IPS-18c (cell line): Measurements from ENCODE around the gene PCDHA12.
"Not testable (repeated sequence)": the region's sequence is repeated elsewhere in the genome, so short reads cannot be mapped to it uniquely, and the experiment has no call there.

ENCODE experiments used
- H3K4me3 ChIP-seq: 2 replicates; pipeline ENCODE4 v1.7.0; 2013; ENCODE audit warnings: low read depth, mild to moderate bottlenecking, low read length, moderate library complexity; ENCODE audit not compliant: insufficient read depth
- H3K9me3 ChIP-seq: one replicate; pipeline ENCODE4 v1.6.1; 2013; ENCODE audit warnings: mild to moderate bottlenecking, low read length, moderate library complexity; ENCODE audit not compliant: control insufficient read depth, insufficient read depth

PCDHA12 gene, protein sequence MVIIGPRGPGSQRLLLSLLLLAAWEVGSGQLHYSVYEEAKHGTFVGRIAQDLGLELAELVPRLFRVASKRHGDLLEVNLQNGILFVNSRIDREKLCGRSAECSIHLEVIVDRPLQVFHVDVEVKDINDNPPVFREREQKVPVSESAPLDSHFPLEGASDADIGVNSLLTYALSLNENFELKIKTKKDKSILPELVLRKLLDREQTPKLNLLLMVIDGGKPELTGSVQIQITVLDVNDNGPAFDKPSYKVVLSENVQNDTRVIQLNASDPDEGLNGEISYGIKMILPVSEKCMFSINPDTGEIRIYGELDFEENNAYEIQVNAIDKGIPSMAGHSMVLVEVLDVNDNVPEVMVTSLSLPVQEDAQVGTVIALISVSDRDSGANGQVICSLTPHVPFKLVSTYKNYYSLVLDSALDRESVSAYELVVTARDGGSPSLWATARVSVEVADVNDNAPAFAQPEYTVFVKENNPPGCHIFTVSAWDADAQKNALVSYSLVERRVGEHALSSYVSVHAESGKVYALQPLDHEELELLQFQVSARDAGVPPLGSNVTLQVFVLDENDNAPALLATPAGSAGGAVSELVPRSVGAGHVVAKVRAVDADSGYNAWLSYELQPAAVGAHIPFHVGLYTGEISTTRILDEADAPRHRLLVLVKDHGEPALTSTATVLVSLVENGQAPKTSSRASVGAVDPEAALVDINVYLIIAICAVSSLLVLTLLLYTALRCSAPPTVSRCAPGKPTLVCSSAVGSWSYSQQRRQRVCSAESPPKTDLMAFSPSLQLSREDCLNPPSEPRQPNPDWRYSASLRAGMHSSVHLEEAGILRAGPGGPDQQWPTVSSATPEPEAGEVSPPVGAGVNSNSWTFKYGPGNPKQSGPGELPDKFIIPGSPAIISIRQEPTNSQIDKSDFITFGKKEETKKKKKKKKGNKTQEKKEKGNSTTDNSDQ

DNA sequence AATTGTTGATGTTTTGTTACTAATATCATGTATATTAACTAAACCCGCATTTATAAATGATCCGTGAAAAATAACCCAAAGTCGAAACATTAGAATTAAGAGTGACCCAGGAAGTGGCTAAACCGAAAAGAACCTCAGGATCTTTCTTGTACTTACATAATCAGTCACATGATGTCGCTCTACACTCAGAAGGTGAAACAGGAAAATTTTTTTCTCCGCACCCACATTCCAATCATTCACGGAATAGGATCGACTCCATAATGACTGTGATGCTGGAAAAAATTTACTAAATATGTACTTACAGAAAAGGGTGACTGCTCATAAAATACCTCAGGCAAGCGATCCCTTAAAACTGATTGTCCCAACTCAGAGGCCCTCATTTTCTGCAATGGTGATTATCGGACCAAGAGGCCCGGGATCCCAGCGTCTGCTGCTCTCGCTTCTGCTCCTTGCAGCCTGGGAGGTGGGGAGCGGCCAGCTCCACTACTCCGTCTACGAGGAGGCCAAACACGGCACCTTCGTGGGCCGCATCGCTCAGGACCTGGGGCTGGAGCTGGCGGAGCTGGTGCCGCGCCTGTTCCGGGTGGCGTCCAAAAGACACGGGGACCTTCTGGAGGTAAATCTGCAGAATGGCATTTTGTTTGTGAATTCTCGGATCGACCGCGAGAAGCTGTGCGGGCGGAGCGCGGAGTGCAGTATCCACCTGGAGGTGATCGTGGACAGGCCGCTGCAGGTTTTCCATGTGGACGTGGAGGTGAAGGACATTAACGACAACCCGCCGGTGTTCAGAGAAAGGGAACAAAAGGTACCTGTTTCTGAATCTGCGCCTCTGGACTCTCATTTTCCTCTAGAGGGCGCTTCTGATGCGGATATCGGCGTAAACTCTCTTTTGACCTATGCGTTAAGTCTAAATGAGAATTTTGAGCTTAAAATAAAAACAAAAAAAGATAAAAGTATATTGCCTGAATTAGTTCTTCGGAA lies at the start of gene PCDHA12:
TSS of gene PCDHA12 (plus strand) at position 224 of the 981 bp plus-strand sequence. CDS start at position 389, 165 bp downstream.
- H3K9me3 ChIP-seq, result no peaks in the 10 kb centered on the region
- peak within 1 kb of the TSS; percentile 47; the same call in 1 of the 2 replicates for H3K4me3 ChIP-seq

DNA sequence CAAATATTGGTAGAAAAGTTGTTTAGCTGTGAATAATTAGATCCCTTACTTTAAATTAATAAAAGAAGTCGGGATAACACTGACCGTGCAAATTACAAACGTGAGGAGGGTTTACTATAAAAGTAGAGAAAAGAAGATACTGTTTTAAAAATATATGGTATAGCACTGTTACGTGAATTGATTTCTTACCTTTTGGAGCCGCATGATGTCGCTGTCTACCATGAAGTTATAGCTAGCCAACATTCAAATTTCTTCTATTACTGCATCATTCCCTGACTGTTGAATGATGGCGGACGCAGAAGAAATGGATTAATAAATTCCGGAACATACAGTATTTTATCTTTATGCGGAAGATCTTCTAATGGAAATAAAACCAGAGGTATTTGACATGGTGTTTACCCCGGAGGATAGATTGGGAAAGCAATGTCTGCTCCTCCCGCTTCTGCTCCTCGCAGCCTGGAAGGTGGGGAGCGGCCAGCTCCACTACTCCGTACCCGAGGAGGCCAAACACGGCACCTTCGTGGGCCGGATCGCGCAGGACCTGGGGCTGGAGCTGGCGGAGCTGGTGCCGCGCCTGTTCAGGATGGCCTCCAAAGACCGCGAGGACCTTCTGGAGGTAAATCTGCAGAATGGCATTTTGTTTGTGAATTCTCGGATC lies 47.3 kb upstream of the PCDHA12 start, which contains the start of gene PCDHA6:
TSS of gene PCDHA6 (plus strand) at position 257 of the 658 bp plus-strand sequence. CDS start at position 389, 132 bp downstream.
- H3K9me3 ChIP-seq, result no peaks in the 10 kb centered on the region
- H3K4me3 ChIP-seq, result no peak within 1 kb of the TSS

DNA sequence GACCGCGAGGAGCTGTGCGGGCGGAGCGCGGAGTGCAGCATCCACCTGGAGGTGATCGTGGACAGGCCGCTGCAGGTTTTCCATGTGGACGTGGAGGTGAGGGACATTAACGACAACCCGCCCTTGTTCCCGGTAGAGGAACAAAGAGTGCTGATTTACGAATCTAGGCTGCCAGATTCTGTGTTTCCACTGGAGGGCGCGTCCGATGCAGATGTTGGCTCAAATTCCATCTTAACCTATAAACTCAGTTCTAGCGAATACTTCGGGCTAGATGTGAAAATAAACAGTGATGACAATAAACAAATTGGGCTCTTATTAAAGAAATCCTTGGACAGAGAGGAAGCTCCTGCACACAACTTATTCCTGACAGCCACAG lies 46.8 kb upstream of the PCDHA12 start:
- Histone ChIP-seq H3K9me3 (no peaks in the 10 kb centered on the region), H3K4me3 (no peak overlapping the region)

DNA sequence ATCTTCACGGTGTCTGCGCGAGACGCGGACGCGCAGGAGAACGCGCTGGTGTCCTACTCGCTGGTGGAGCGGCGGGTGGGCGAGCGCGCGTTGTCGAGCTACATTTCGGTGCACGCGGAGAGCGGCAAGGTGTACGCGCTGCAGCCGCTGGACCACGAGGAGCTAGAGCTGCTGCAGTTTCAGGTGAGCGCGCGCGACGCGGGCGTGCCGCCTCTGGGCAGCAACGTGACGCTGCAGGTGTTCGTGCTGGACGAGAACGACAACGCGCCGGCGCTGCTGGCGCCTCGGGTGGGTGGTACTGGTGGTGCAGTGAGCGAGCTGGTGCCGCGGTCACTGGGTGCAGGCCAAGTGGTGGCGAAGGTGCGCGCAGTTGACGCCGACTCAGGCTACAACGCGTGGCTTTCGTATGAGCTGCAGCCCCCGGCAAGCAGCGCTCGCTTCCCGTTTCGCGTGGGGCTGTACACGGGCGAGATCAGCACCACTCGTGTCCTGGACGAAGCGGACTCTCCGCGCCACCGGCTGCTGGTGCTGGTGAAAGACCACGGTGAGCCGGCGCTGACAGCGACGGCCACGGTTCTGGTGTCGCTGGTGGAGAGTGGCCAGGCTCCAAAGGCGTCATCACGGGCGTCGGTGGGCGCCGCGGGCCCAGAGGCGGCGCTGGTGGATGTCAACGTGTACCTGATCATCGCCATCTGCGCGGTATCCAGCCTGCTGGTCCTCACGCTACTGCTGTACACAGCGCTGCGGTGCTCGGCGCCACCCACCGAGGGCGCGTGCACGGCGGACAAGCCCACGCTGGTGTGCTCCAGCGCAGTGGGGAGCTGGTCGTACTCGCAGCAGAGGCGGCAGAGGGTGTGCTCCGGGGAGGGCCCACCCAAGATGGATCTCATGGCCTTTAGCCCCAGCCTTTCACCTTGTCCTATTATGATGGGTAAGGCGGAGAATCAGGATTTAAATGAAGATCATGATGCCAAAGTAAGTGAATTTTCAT lies 45.3 kb upstream of the PCDHA12 start:
- not testable (repeated sequence) for H3K9me3 ChIP-seq, H3K4me3 ChIP-seq

DNA sequence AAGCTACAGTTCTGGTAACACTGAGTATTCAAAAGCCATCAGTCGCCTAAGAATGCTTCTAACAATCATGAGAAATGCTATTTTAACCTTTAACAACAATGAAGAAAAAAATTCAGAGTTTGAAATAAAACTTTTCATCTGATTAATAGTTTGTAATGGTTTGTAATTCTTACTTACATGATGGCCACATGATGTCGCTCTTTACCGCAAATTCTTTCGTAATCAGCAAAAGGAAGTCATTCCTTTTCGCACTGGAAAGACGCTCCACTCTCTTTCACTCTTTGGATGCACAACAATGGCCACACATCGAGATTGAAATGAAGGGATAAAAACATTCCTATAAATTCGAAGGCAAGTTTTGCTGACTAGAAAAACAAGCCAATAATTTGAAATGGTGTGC lies 41.1 kb upstream of the PCDHA12 start, which contains the start of gene PCDHA7:
TSS of gene PCDHA7 (plus strand) at position 277 of the 400 bp plus-strand sequence. CDS start at position 392, 115 bp downstream.
- H3K9me3 ChIP-seq, result peaks cover 2% of the 10 kb centered on the region
- H3K4me3 ChIP-seq, result no peak within 1 kb of the TSS

DNA sequence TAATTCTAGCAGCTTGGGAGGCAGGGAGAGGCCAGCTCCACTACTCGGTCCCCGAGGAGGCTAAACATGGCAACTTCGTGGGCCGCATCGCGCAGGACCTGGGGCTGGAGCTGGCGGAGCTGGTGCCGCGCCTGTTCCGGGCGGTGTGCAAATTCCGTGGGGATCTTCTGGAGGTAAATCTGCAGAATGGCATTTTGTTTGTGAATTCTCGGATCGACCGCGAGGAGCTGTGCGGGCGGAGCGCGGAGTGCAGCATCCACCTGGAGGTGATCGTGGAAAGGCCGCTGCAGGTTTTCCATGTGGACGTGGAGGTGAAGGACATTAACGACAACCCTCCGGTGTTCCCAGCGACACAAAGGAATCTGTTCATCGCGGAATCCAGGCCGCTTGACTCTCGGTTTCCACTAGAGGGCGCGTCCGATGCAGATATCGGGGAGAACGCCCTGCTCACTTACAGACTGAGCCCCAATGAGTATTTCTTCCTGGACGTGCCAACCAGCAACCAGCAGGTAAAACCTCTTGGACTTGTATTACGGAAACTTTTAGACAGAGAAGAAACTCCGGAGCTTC lies 40.6 kb upstream of the PCDHA12 start:
- not testable (repeated sequence) for H3K4me3 ChIP-seq, H3K9me3 ChIP-seq

DNA sequence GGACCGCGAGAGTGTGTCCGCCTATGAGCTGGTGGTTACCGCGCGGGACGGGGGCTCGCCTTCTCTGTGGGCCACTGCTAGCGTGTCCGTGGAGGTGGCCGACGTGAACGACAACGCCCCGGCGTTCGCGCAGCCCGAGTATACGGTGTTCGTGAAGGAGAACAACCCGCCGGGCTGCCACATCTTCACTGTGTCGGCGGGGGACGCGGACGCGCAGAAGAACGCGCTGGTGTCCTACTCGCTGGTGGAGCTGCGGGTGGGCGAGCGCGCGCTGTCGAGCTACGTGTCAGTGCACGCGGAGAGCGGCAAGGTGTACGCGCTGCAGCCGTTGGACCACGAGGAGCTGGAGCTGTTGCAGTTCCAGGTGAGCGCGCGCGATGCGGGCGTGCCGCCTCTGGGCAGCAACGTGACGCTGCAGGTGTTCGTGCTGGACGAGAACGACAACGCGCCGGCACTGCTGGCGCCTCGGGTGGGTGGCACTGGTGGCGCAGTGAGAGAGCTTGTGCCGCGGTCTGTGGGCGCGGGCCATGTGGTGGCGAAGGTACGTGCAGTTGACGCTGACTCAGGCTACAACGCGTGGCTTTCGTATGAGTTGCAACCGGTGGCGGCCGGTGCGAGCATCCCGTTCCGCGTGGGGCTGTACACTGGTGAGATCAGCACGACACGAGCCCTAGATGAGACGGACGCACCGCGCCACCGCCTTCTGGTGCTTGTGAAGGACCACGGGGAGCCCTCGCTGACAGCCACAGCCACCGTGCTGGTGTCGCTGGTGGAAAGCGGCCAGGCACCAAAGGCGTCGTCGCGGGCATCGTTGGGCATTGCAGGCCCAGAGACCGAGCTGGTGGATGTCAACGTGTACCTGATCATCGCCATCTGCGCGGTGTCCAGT lies 39.2 kb upstream of the PCDHA12 start:
- peaks cover 2% of the 10 kb centered on the region for H3K9me3 ChIP-seq
- no peak overlapping the region for H3K4me3 ChIP-seq

DNA sequence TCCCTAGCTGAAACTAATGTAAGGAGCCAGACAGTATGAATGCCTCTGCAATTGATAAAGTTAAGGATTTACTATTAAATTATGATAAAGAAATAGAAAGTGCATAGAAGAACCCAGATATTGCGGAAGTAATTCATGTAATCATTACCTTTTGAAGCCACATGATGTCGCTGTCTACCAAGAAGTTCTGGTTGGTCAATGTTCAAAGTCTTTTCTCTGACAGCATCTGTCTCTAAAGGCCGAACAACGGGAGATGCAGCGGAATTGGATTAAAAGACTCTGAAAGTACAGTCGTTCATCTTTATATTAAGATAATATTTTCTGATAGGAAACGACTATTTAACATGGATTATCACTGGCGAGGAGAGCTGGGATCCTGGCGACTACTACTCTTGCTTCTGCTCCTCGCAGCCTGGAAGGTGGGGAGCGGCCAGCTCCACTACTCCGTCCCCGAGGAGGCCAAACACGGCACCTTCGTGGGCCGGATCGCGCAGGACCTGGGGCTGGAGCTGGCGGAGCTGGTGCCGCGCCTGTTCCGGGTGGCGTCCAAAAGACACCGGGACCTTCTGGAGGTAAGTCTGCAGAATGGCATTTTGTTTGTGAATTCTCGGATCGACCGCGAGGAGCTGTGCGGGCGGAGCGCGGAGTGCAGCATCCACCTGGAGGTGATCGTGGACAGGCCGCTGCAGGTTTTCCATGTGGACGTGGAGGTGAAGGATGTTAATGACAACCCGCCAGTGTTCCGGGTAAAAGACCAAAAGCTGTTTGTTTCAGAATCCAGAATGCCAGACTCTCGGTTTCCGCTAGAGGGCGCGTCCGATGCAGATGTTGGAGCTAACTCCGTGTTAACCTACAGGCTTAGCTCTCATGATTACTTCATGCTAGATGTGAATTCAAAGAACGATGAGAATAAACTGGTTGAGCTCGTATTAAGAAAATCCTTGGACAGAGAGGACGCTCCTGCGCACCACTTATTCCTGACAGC lies 33.8 kb upstream of the PCDHA12 start, which contains the start of gene PCDHA8:
TSS of gene PCDHA8 (plus strand) at position 210 of the 985 bp plus-strand sequence. CDS start at position 345, 135 bp downstream.
- no peaks in the 10 kb centered on the region for H3K9me3 ChIP-seq
- H3K4me3 ChIP-seq, result peak within 1 kb of the TSS; percentile 25; the same call in 1 of the 2 replicates

DNA sequence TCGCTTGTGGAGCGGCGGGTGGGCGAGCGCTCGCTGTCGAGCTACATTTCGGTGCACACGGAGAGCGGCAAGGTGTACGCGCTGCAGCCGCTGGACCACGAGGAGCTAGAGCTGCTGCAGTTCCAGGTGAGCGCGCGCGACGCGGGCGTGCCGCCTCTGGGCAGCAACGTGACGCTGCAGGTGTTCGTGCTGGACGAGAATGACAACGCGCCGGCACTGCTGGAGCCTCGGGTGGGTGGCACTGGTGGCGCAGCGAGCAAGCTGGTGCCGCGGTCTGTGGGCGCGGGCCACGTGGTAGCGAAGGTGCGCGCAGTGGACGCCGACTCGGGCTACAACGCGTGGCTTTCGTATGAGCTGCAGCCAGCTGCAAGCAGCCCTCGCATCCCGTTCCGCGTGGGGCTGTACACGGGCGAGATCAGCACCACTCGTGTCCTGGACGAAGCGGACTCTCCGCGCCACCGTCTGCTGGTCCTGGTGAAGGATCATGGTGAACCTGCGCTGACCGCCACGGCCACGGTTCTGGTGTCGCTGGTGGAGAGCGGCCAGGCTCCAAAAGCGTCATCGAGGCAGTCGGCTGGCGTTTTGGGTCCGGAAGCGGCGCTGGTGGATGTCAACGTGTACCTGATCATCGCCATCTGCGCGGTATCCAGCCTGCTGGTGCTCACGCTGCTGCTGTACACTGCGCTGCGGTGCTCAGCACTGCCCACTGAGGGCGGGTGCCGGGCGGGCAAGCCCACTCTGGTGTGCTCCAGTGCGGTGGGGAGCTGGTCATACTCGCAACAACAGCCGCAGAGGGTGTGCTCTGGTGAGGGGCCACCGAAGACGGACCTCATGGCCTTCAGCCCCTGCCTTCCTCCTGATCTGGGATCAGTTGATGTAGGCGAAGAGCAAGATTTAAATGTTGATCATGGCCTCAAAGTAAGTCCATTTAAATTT lies 32.0 kb upstream of the PCDHA12 start:
- Histone ChIP-seq H3K9me3 (no peaks in the 10 kb centered on the region), H3K4me3 (no peak overlapping the region)

DNA sequence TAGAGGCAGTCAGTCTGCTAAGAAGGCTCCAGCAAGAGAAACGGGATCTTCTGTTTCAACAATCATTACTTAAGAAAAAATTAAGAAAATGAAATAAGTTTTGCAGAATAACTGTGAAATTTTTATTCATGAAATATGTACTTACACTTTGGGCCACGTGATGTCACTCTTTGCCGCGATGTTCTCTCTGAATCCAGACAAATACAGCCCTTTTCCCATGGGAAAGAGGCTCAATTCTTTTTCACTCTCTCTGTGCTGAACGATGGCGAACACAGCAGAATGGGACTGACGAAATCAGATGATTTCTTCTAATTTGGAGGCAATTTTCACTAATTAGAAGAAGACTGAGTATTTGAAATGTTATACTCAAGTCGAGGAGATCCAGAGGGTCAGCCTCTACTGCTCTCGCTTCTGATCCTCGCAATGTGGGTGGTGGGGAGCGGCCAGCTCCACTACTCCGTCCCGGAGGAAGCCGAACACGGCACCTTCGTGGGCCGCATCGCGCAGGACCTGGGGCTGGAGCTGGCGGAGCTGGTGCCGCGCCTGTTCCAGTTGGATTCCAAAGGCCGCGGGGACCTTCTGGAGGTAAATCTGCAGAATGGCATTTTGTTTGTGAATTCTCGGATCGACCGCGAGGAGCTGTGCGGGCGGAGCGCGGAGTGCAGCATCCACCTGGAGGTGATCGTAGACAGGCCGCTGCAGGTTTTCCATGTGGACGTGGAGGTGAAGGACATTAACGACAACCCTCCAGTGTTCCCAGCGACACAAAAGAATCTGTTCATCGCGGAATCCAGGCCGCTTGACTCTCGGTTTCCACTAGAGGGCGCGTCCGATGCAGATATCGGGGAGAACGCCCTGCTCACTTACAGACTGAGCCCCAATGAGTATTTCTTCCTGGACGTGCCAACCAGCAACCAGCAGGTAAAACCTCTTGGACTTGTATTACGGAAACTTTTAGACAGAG lies 26.7 kb upstream of the PCDHA12 start, which contains the start of gene PCDHA9:
TSS of gene PCDHA9 (plus strand) at position 244 of the 964 bp plus-strand sequence. CDS start at position 358, 114 bp downstream.
- H3K9me3 ChIP-seq, H3K4me3 ChIP-seq: not testable (repeated sequence)
